HepG2 (cell line): ENCODE data around the gene AHNAK. TPM values are rescaled to one million over a fixed set of nuclear protein-coding genes. Genes with fewer than 3 reads are reported as not detected.

Source experiments
- CAMTA2 ChIP-seq: sonication (generic); formaldehyde crosslinking; IDR thresholded peaks from 2 replicates; pipeline ENCODE4 v1.4.0; 2020; ENCODE audit warnings: mild to moderate bottlenecking, missing genetic modification reagents, borderline replicate concordance
- CBX2 ChIP-seq, 2 experiments: fragments of 200-600 bp in 1 of 2; sonication (generic); formaldehyde crosslinking in 1 of 2; IDR thresholded peaks; 2 replicates each; pipeline versions ENCODE4 v1.7.0 to v1.8.1; 2018 to 2022; ENCODE audit warnings: low read depth in 2 of 2, low read length in 1 of 2, mild to moderate bottlenecking in 1 of 2, missing genetic modification reagents in 1 of 2
- ELF4 ChIP-seq: sonication (generic); formaldehyde crosslinking; IDR thresholded peaks from 2 replicates; pipeline ENCODE4 v1.5.0; 2020; ENCODE audit warnings: missing genetic modification reagents, mild to moderate bottlenecking, moderate library complexity, borderline replicate concordance
- FOSL1 ChIP-seq: sonication (generic); formaldehyde crosslinking; IDR thresholded peaks from 2 replicates; pipeline ENCODE4 v1.9.0; 2021; ENCODE audit warnings: missing genetic modification reagents, borderline replicate concordance
- HNRNPLL ChIP-seq: fragments of 200-400 bp; formaldehyde crosslinking; IDR thresholded peaks from 2 replicates; pipeline ENCODE4 v1.6.1; 2017; ENCODE audit warnings: mild to moderate bottlenecking, low read depth, low read length; ENCODE audit not compliant: poor library complexity, severe bottlenecking
- KDM5B ChIP-seq: sonication (generic); formaldehyde crosslinking; IDR thresholded peaks from 2 replicates; pipeline ENCODE4 v1.4.0; 2020; ENCODE audit warnings: missing genetic modification reagents, mild to moderate bottlenecking, borderline replicate concordance
- NR2C2 ChIP-seq: sonication (generic); formaldehyde crosslinking; IDR thresholded peaks from 2 replicates; pipeline ENCODE4 v1.4.0; 2020; ENCODE audit warnings: missing genetic modification reagents, mild to moderate bottlenecking, moderate library complexity, borderline replicate concordance
- PHB2 ChIP-seq: fragments of 450-650 bp; IDR thresholded peaks from 2 replicates; pipeline ENCODE4 v1.6.1; 2018; ENCODE audit not compliant: partially characterized antibody
- PHF5A ChIP-seq: IDR thresholded peaks from one replicate; pipeline ENCODE4 v1.6.1; 2018; ENCODE audit warnings: low read depth, missing genetic modification reagents; ENCODE audit not compliant: unreplicated experiment
- PREB ChIP-seq: sonication (generic); formaldehyde crosslinking; IDR thresholded peaks from 2 replicates; pipeline ENCODE4 v1.4.0; 2020; ENCODE audit warnings: missing genetic modification reagents
- SNAPC2 ChIP-seq: sonication (generic); formaldehyde crosslinking; IDR thresholded peaks from 2 replicates; pipeline ENCODE4 v1.8.1; 2022; ENCODE audit warnings: mild to moderate bottlenecking, missing genetic modification reagents
- SOX13 ChIP-seq, 3 experiments: fragments of 450-650 bp in 1 of 3; sonication (generic) in 1 of 3; formaldehyde crosslinking in 1 of 3; IDR thresholded peaks in 2 of 3; conservative IDR thresholded peaks in 1 of 3; 2 replicates each; pipeline versions ENCODE4 v1.5.0 to v1.6.1; 2016 to 2020; ENCODE audit warnings: antibody characterized with exemption in 1 of 3, mild to moderate bottlenecking in 1 of 3, missing compliant biosample characterization in 1 of 3, missing genetic modification reagents in 1 of 3, moderate library complexity in 1 of 3
- TRIM22 ChIP-seq: fragments of 450-650 bp; IDR thresholded peaks from 2 replicates; pipeline ENCODE4 v1.6.1; 2017
- ZBTB44 ChIP-seq: sonication (generic); formaldehyde crosslinking; IDR thresholded peaks from 2 replicates; pipeline ENCODE4 v1.4.0; 2020; ENCODE audit warnings: missing genetic modification reagents
- ZNF382 ChIP-seq: sonication (generic); formaldehyde crosslinking; IDR thresholded peaks from 2 replicates; pipeline ENCODE4 v1.5.0; 2020; ENCODE audit warnings: missing genetic modification reagents, mild to moderate bottlenecking, borderline replicate concordance
- ZNF512B ChIP-seq: sonication (generic); formaldehyde crosslinking; IDR thresholded peaks from 2 replicates; pipeline ENCODE4 v1.5.1; 2020; ENCODE audit warnings: missing genetic modification reagents, mild to moderate bottlenecking, borderline replicate concordance
- ZNF543 ChIP-seq: sonication (generic); formaldehyde crosslinking; IDR thresholded peaks from 2 replicates; pipeline ENCODE4 v1.4.0; 2020; ENCODE audit warnings: mild to moderate bottlenecking, missing genetic modification reagents
- ZNF607 ChIP-seq: sonication (generic); formaldehyde crosslinking; IDR thresholded peaks from 2 replicates; pipeline ENCODE4 v1.5.1; 2020; ENCODE audit warnings: missing genetic modification reagents, mild to moderate bottlenecking, borderline replicate concordance
- polyA plus RNA-seq, 8 experiments: library from polyadenylated mRNA; depleted of rRNA in 3 of 8; stranded (reverse) in 7 of 8; unstranded in 1 of 8; fragments of >200 nt; fragmentation: Illumina TruSeq in 4 of 8; extraction: Trizol in 4 of 8; gene quantifications; 2 replicates each; pipeline versions ENCODE4 v1.2.1 to v1.2.3, GENCODE V29; 2011 to 2016; ENCODE audit warnings: low read depth in 4 of 8, missing spikeins in 1 of 8, mixed read lengths in 1 of 8; ENCODE audit not compliant: insufficient read depth in 1 of 8
- total RNA-seq, 5 experiments: library from RNA; depleted of rRNA; stranded (reverse); fragments of >200 nt; fragmentation: Illumina TruSeq; extraction: Trizol; gene quantifications; 2 replicates each; pipeline ENCODE4 v1.2.3, GENCODE V29; 2016; ENCODE audit warnings: low read depth in 1 of 5

AHNAK gene
- total and polyA plus RNA-seq, 2 of the 13 experiments (the other 11 are each of a cell fraction or from before 2014, with no cell fraction given), result 23.4 to 25.0 TPM

GRCh38 chr11:62545437-62546243 lies 966 bp downstream of the AHNAK start (continued):
- no peak for TF ChIP-seq ZBTB44 (CRISPR knock-in tag)
- no peak for TF ChIP-seq PREB (CRISPR knock-in tag)
- TF ChIP-seq TRIM22, result no peak
- peak; percentile 47; the same call in 1 of the 2 replicates for TF ChIP-seq ZNF512B (CRISPR knock-in tag)
- no peak; the same call in 1 of the 2 replicates for TF ChIP-seq ZNF543 (CRISPR knock-in tag)
- peak; percentile 91; the same call in 1 of the 2 replicates for TF ChIP-seq ZNF607 (CRISPR knock-in tag)
- TF ChIP-seq HNRNPLL, result peak; percentile 64
- peak; percentile 69; the same call in 1 of the 2 replicates for TF ChIP-seq ELF4 (CRISPR knock-in tag)
- no peak for TF ChIP-seq KDM5B
- TF ChIP-seq PHF5A (CRISPR knock-in tag), result no peak
- no peak for TF ChIP-seq CBX2 (IDR thresholded peaks at IDR 0.05; ENCODE audit: low read depth, low read length)
- no peak for TF ChIP-seq CBX2 (CRISPR knock-in tag; IDR thresholded peaks at IDR 0.05; ENCODE audit: low read depth)
- no peak for TF ChIP-seq CAMTA2
- TF ChIP-seq SNAPC2 (CRISPR knock-in tag), result peak; percentile 82; the same call in 1 of the 2 replicates
- TF ChIP-seq SOX13 (IDR thresholded peaks at IDR 0.05), result no peak
- TF ChIP-seq SOX13 (CRISPR knock-in tag; conservative IDR thresholded peaks at IDR 0.05 in 1 of 2, IDR thresholded peaks at IDR 0.05 in 1 of 2), result peak; percentile 35 to 39; a peak in 1 of 4 replicates
- no peak for TF ChIP-seq PHB2
- TF ChIP-seq ZNF382, result no peak
- TF ChIP-seq FOSL1, result no peak
- 0 out of 2 replicates have a peak, but pooled peaks have one; percentile 29 for TF ChIP-seq NR2C2 (CRISPR knock-in tag)
